Skeletal muscle satellite cell (primary cell): Measurements from ENCODE around the gene EPHA2.
A peak's percentile ranks its signal among the peaks of the same experiment; 100 is the strongest.

Experiments
- H3K27me3 ChIP-seq: 2 replicates; pipeline ENCODE4 v1.7.0; 2013; ENCODE audit warnings: low read length; ENCODE audit not compliant: control insufficient read depth, insufficient read depth
- H3K36me3 ChIP-seq: 2 replicates; pipeline ENCODE4 v1.7.0; 2013; ENCODE audit warnings: mild to moderate bottlenecking, control low read depth, low read length; ENCODE audit not compliant: insufficient read depth
- H3K4me1 ChIP-seq: 2 replicates; pipeline ENCODE4 v1.7.0; 2013; ENCODE audit warnings: low read length; ENCODE audit not compliant: control insufficient read depth, insufficient read depth
- H3K4me2 ChIP-seq: 2 replicates; pipeline ENCODE4 v1.7.0; 2013; ENCODE audit warnings: mild to moderate bottlenecking, low read length
- H3K4me3 ChIP-seq: 2 replicates; pipeline ENCODE4 v1.7.0; 2013; ENCODE audit warnings: low read length
- H3K9ac ChIP-seq: 2 replicates; pipeline ENCODE4 v1.7.0; 2013; ENCODE audit warnings: mild to moderate bottlenecking, low read depth, low read length, moderate library complexity
- H3K9me3 ChIP-seq: replicated peaks from 2 replicates; pipeline ENCODE4 v1.7.0; 2013; ENCODE audit warnings: mild to moderate bottlenecking, control low read depth, low read length

Gene EPHA2

DNA sequence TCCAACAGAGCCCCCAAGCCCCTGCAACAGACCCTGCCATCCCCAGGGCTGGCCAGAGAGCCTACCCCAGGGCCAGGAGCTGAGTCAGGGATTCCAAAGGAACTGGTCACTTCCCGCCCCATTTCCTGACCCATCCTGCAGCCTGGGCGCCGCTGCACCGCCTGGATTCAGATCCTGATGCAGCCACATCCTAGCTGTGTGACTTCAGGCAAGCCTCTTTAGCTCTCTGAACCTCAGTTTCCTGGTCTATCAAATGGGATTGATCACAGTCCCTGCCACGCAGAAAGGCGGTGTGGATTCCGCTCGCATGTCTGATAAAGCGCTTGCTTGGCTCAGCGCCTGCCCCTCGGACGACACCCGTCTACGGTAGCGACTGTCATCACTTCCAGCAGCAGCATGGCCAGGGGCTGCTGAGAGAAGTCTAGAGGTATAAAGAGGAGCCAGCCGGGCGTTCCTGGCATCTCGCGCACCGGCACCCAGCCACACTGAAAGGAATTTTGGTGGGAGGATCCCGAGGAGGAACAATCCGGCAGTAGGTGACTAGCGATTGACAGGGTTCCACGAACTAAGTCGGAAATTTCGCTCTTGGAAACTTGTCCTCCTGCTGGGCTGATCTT is 10.1 kb downstream of the EPHA2 start:
- peak overlapping the region; percentile 67 for H3K4me3 ChIP-seq

DNA sequence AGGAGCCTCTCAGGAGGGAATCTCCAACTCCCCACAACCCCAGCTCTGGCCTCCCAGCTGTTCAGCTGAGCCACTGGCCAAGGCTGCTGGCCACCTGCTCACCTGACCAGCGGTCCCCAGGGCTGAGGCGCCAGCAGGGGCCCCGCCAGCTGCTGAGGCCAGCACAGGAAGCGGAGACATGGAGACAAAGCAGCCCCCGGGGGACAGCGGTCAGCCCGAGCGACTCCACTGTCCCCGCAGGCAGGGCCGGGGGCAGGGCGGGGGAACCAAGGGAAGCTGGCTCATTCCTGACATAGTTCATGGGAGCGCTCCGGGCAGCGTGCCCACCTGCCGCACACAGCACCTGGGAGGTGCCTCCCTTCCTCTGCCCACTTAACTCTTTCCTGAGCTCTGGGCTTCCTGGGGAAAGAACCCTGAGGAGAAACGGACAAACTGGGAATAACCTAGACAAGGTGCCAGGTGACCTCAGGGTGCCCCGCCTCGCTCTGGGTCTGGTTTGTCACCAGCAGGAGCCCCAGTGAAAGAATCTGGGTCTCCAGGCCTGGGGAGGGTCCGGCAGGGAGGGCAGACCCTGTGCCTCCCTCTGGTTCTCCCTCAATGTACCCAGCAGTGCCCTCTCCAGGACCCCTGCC is 10.7 kb downstream of the EPHA2 start:
- no peaks in the 10 kb centered on the region for H3K9me3 ChIP-seq
- H3K4me1 ChIP-seq = peaks cover 81% of the 10 kb centered on the region
- H3K36me3 ChIP-seq = peaks cover 84% of the 10 kb centered on the region
- H3K9ac ChIP-seq = peak overlapping the region; percentile 92
- no peaks in the 10 kb centered on the region for H3K27me3 ChIP-seq
- peak overlapping the region; percentile 67 for H3K4me3 ChIP-seq
- H3K4me2 ChIP-seq = peak overlapping the region; percentile 94

More for the DNA sequence above, 10.1 kb downstream of the EPHA2 start:
- Histone ChIP-seq H3K9ac (peak overlapping the region; percentile 92), H3K9me3 (no peaks in the 10 kb centered on the region), H3K27me3 (no peaks in the 10 kb centered on the region), H3K36me3 (peaks cover 87% of the 10 kb centered on the region), H3K4me2 (peak overlapping the region; percentile 94), H3K4me1 (peaks cover 81% of the 10 kb centered on the region)

DNA sequence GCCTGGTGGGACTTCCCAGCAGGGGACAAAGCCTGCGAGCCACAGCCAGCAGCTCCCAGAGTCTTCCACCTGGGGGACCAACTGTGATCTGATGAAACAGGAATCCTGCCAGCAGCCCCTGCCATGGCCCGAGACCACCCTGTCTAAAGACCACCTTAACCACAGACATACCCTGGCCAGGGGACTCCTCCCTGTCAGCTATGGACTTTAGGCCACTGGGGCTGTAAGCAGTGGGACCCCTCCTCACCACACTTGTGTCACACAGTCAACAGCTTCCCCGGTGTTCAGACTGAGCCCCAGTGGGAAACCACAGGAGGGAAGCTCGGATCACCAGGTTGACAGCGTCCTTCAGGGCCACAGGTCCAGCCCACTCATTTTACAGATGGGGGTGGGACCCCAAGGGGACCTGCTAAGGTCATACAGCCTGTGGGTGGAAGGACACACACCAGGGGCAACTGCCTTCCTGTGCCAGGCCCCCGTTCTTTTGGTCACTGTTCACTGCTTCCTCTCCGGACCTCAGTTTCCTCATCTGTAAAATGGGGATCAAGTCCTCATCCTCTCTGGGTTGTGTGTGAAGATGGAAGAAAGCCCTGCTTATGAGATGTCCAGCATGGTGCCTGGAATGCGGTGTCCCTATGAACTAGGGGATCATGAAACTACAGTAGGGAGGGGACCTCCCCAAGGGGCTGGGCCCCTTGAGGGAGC is 11.4 kb downstream of the EPHA2 start:
- Histone ChIP-seq H3K36me3 (peaks cover 83% of the 10 kb centered on the region), H3K4me3 (peak overlapping the region; percentile 67), H3K4me1 (peaks cover 84% of the 10 kb centered on the region)

DNA sequence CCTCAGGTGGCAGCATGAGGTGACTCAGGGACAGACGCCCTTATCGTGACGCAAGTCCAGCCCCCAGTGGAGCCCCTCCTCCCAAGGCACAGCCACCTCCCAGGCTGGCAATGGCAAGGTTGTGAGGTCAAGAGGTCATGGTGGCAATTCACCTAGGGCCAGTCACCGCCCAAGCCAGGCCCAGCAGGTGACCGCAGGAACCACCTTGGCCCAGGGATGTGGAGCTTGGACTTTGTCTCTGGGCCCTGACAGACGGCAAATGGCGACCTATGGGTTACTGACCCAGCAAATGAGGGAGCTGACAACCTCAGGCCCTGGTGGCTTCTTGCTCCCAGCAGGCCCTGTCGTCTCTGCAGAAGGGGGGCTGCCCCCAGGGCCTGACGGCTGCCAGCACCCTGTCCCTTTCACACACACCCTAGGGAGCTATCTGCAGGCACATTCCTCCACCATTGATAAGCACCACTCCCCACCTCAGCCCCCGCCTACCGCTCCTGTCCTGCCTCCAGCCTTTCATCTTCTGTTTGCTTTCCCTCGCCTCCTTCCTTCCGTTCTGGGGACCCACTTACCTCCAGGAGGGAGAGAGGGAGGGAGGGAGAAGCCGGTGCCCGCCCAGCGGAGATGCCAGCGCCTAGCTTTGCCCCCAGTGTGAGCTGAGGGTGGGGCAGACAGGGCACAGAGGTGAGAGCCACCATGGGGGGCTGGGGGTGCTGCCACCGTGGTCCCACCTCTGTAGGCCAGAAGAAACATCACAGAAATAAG is 12.1 kb downstream of the EPHA2 start:
- Histone ChIP-seq H3K27me3 (no peaks in the 10 kb centered on the region), H3K36me3 (peaks cover 83% of the 10 kb centered on the region), H3K4me2 (no peak overlapping the region), H3K9me3 (no peaks in the 10 kb centered on the region), H3K4me3 (no peak overlapping the region), H3K9ac (peak overlapping the region; percentile 92), H3K4me1 (peaks cover 92% of the 10 kb centered on the region)

More for the DNA sequence above, 11.4 kb downstream of the EPHA2 start:
- Histone ChIP-seq H3K9me3 (no peaks in the 10 kb centered on the region), H3K27me3 (no peaks in the 10 kb centered on the region), H3K9ac (peak overlapping the region; percentile 92), H3K4me2 (peak overlapping the region; percentile 94)

DNA sequence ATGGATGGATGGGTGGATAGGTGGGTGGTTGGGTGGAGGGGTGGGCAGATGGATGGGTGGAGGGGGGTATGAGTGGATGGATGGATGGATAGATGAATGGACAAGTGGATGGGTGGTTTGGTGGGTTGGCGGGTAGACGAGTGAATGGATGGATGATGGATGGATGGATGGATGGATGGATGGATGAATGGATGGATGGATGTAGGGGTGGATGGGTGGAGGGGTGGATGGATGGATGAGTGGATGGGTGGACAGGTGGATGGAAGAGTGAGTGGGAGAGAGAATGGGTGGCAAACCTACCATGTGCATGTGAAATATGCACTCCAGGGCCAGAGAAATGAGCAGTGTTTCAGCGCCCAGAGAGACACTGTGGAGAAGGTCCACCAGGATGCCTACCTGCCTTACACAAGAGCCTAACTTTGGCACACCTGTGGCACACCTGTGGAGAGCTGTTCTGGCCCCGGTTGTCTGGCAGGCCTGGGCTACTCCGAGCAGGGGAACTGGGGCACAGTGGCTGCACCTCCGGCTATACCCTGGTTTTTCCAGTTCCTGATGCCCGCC is 12.8 kb downstream of the EPHA2 start:
- H3K9ac ChIP-seq = no peak overlapping the region
- peaks cover 93% of the 10 kb centered on the region for H3K4me1 ChIP-seq
- no peaks in the 10 kb centered on the region for H3K27me3 ChIP-seq
- H3K36me3 ChIP-seq = peaks cover 83% of the 10 kb centered on the region
- no peak overlapping the region for H3K4me2 ChIP-seq
- no peaks in the 10 kb centered on the region for H3K9me3 ChIP-seq
- no peak overlapping the region for H3K4me3 ChIP-seq

GRCh38 chr1:16142383-16142995 is 13.4 kb downstream of the EPHA2 start:
- Histone ChIP-seq H3K36me3 (peaks cover 83% of the 10 kb centered on the region), H3K9ac (peak overlapping the region; percentile 54), H3K4me1 (peaks cover 87% of the 10 kb centered on the region), H3K4me2 (peak overlapping the region; percentile 60), H3K9me3 (no peaks in the 10 kb centered on the region), H3K4me3 (no peak overlapping the region), H3K27me3 (no peaks in the 10 kb centered on the region)

GRCh38 chr1:16141573-16142336 is 14.1 kb downstream of the EPHA2 start:
- Histone ChIP-seq H3K9ac (peak overlapping the region; percentile 54), H3K27me3 (no peaks in the 10 kb centered on the region), H3K9me3 (no peaks in the 10 kb centered on the region), H3K4me1 (peaks cover 80% of the 10 kb centered on the region), H3K4me2 (peak overlapping the region; percentile 60), H3K36me3 (peaks cover 77% of the 10 kb centered on the region), H3K4me3 (no peak overlapping the region)

GRCh38 chr1:16140068-16140596 is 15.7 kb downstream of the EPHA2 start:
- Histone ChIP-seq H3K9me3 (no peaks in the 10 kb centered on the region), H3K27me3 (no peaks in the 10 kb centered on the region), H3K4me2 (peak overlapping the region; percentile 69), H3K4me3 (peak overlapping the region; percentile 28), H3K4me1 (peaks cover 64% of the 10 kb centered on the region), H3K36me3 (peaks cover 76% of the 10 kb centered on the region), H3K9ac (peak overlapping the region; percentile 60)

DNA sequence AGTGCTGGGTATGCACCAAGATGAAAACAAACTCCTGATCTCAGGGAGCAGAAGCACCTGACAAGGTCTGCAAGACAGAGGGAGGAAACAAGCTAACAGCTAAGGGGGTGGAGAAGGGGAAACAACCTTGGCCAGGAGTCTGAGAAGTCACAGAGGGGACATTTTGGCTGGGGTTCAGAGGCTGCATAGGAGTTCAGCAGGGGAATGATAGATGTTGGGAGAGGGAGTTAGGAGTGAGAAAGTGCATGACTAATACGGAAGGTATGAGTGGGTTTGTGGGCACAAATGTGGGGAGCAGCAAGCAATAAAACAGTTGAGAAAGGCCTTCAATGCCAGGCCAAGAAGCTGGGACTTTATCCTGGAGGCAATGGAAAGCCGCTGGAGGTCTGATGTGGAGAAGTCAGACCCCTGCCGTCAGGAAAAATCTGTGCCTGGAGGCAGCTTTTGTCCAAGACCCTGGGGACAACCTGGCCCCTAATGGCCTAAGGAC is 16.4 kb downstream of the EPHA2 start:
- peaks cover 77% of the 10 kb centered on the region for H3K36me3 ChIP-seq
- H3K27me3 ChIP-seq = no peaks in the 10 kb centered on the region
- H3K9me3 ChIP-seq = no peaks in the 10 kb centered on the region
- peak overlapping the region; percentile 28 for H3K4me3 ChIP-seq
- peaks cover 58% of the 10 kb centered on the region for H3K4me1 ChIP-seq
- H3K4me2 ChIP-seq = peak overlapping the region; percentile 69
- peak overlapping the region; percentile 60 for H3K9ac ChIP-seq

DNA sequence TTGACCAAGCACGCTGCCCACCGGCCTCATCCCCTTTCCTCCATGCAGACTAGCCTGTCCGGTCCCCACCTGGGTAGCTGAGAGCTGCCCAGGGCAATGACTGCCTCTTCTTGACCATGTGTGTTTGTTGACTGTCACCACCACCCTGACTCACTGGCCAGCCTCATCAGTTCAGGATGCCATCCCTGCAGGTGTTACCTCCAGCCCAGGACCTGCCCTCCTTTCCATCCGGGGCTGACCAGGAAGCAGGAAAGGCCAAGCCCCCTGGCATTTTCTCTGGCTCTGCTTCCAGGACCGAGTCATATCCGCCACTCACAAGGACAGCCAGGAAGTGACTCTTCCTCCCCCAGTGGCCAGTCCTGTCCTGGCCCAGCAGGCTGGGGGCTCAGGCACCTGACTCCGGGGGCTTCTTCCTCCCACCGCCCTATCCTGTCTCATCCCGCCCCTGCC is 17.1 kb downstream of the EPHA2 start:
- Histone ChIP-seq H3K4me3 (peak overlapping the region; percentile 27), H3K27me3 (no peaks in the 10 kb centered on the region), H3K4me2 (peak overlapping the region; percentile 69), H3K9me3 (no peaks in the 10 kb centered on the region), H3K4me1 (peaks cover 51% of the 10 kb centered on the region), H3K9ac (peak overlapping the region; percentile 8), H3K36me3 (peaks cover 77% of the 10 kb centered on the region)
